Cardiac fibroblast (primary cell): Measurements from ENCODE around the gene CSMD2.

ENCODE experiments used
- DNase-seq, 2 donors: peaks; one replicate each; pipeline versions ENCODE4 v3.0.0 to v3.0.0-alpha.2; 2010; ENCODE audit warnings: low read depth in 2 of 2
- H3K4me3 ChIP-seq, 2 donors: replicated peaks in 1 of 2; 1 replicate in 1 of 2; 2 replicates in 1 of 2; pipeline ENCODE4 v1.5.1; 2011; ENCODE audit warnings: low read depth in 2 of 2, low read length in 2 of 2, mild to moderate bottlenecking in 2 of 2, moderate library complexity in 1 of 2
- CTCF ChIP-seq: IDR thresholded peaks from one replicate; pipeline ENCODE4 v1.5.1; 2011; ENCODE audit warnings: low read depth, mild to moderate bottlenecking, low read length, inconsistent platforms

CSMD2 gene

GRCh38 chr1:33725556-33726160 is 439.4 kb downstream of the CSMD2 start:
- DNase-seq = no peak
- TF ChIP-seq CTCF = no peak
- H3K4me3 ChIP-seq = no peak overlapping the region

GRCh38 chr1:33725037-33725436 is 440.0 kb downstream of the CSMD2 start:
- DNase-seq = no peak
- H3K4me3 ChIP-seq = no peak overlapping the region
- no peak for TF ChIP-seq CTCF

- TF ChIP-seq CTCF = no peak
- H3K4me3 ChIP-seq = no peak overlapping the region
- no peak for DNase-seq
These were observed 440.7 kb downstream of the CSMD2 start for GRCh38 chr1:33724348-33724747.

- H3K4me3 ChIP-seq = no peak overlapping the region
- DNase-seq = no peak
- TF ChIP-seq CTCF = no peak
These were observed 441.8 kb downstream of the CSMD2 start for GRCh38 chr1:33723251-33723650.

- DNase-seq = no peak
- TF ChIP-seq CTCF = no peak
- no peak overlapping the region for H3K4me3 ChIP-seq
These were observed 443.7 kb downstream of the CSMD2 start for GRCh38 chr1:33721301-33721815.

- DNase-seq = peak in 1 of 2 donors; percentile 15
These were observed 445.0 kb downstream of the CSMD2 start for GRCh38 chr1:33719771-33720670.

More at GRCh38 chr1:33719771-33720670, 445.0 kb downstream of the CSMD2 start:
- H3K4me3 ChIP-seq = no peak overlapping the region
- TF ChIP-seq CTCF = no peak
